Caco-2 (cell line): ENCODE results near the gene LEKR1. TPM values are rescaled to one million over a fixed set of nuclear protein-coding genes. Genes with fewer than 3 reads are reported as not detected.

Experiments
- BruUV-seq: library from RNA; stranded (reverse); fragments of 400-500 nt; replicated peaks from 2 replicates; lab custom pipeline; 2021; lab: Mats Ljungman, UMichigan
- CTCF ChIA-PET: fragments of 300-600 bp; sonication (Branson Sonifier 250); formaldehyde crosslinking; loops from one replicate; lab custom pipeline; 2022; ENCODE audit warnings: antibody characterized with exemption; lab: Charles Lee
- POLR2A ChIA-PET: fragments of 300-600 bp; sonication (Branson Sonifier 250); formaldehyde crosslinking; loops from one replicate; lab custom pipeline; 2022; ENCODE audit warnings: antibody characterized with exemption; lab: Charles Lee
- DNase-seq, 2 experiments: peaks; one replicate each; pipeline versions ENCODE4 v3.0.0 to v3.0.0-alpha.2; 2020 to 2022
- H3K27me3 ChIP-seq: replicated peaks from 2 replicates; pipeline ENCODE4 v1.6.0; 2011; ENCODE audit warnings: low read length; ENCODE audit not compliant: control insufficient read depth, insufficient read depth
- H3K36me3 ChIP-seq: 2 replicates; pipeline ENCODE4 v1.5.1; 2011; ENCODE audit warnings: low read length; ENCODE audit not compliant: control insufficient read depth, insufficient read depth
- H3K4me1 ChIP-seq: fragments of 250-450 bp; sonication (Bioruptor Pico); 2 replicates; pipeline ENCODE4 v1.5.1; 2020; ENCODE audit warnings: mild to moderate bottlenecking
- H3K4me3 ChIP-seq: 2 replicates; pipeline ENCODE4 v1.5.1; 2011; ENCODE audit warnings: low read depth, mild to moderate bottlenecking, control low read depth, low read length
- H3K9me3 ChIP-seq: fragments of 250-450 bp; sonication (Bioruptor Pico); 2 replicates; pipeline ENCODE4 v1.5.1; 2020; ENCODE audit warnings: mild to moderate bottlenecking, moderate library complexity
- H3K27ac Mint-ChIP-seq: one replicate; pipeline ENCODE4 v1.8.0; 2022; ENCODE audit warnings: mixed read lengths; ENCODE audit not compliant: unreplicated experiment
- H3K27me3 Mint-ChIP-seq: one replicate; pipeline ENCODE4 v1.8.0; 2022; ENCODE audit warnings: mixed read lengths; ENCODE audit not compliant: insufficient read depth, unreplicated experiment
- H3K36me3 Mint-ChIP-seq: one replicate; pipeline ENCODE4 v1.8.0; 2022; ENCODE audit warnings: mild to moderate bottlenecking, mixed read lengths; ENCODE audit not compliant: insufficient read depth, unreplicated experiment
- H3K4me1 Mint-ChIP-seq: one replicate; pipeline ENCODE4 v1.8.0; 2022; ENCODE audit warnings: low read depth, mixed read lengths; ENCODE audit not compliant: unreplicated experiment
- H3K4me3 Mint-ChIP-seq: one replicate; pipeline ENCODE4 v1.8.0; 2022; ENCODE audit warnings: mild to moderate bottlenecking, moderate library complexity, mixed read lengths; ENCODE audit not compliant: unreplicated experiment
- H3K9me3 Mint-ChIP-seq: one replicate; pipeline ENCODE4 v1.8.0; 2022; ENCODE audit warnings: mixed read lengths; ENCODE audit not compliant: unreplicated experiment
- CTCF ChIP-seq, 2 experiments: fragments of 200-600 bp in 1 of 2; IDR thresholded peaks; 1 replicate in 1 of 2; 2 replicates in 1 of 2; pipeline versions ENCODE4 v1.5.1 to v1.8.0; 2011 to 2022; ENCODE audit warnings: antibody characterized with exemption in 1 of 2, control low read depth in 1 of 2, inconsistent platforms in 1 of 2, low read depth in 1 of 2, low read length in 1 of 2, mild to moderate bottlenecking in 1 of 2, moderate library complexity in 1 of 2; ENCODE audit not compliant: insufficient read depth in 1 of 2, severe bottlenecking in 1 of 2, unreplicated experiment in 1 of 2
- intact Hi-C: fragments of 100-400 bp; cut with micrococcal nuclease; formaldehyde crosslinking; loops from one replicate; pipeline ENCODE4 v1.10.0; 2022; ENCODE audit not compliant: unreplicated experiment
- total RNA-seq: library from RNA; stranded (reverse); gene quantifications from 2 replicates; pipeline ENCODE4 v1.2.3, GENCODE V29; 2022

Gene LEKR1
- total RNA-seq, 1 experiment from 2014 or later: 1.6 TPM

GRCh38 chr3:156885761-156886160 is 59.6 kb downstream of the LEKR1 start:
- intact Hi-C loops: no loop called here
- no peak for TF ChIP-seq CTCF (IDR thresholded peaks at IDR 0.05; ENCODE audit: insufficient read depth in 1 of 2, low read depth in 1 of 2, low read length in 1 of 2, severe bottlenecking in 1 of 2, unreplicated experiment in 1 of 2)
- no peaks in the 10 kb centered on the region for H3K36me3 ChIP-seq
- H3K27ac Mint-ChIP-seq: no peak overlapping the region
- no peaks in the 10 kb centered on the region for H3K4me1 Mint-ChIP-seq
- H3K9me3 ChIP-seq: no peaks in the 10 kb centered on the region
- no peaks in the 10 kb centered on the region for H3K4me1 ChIP-seq
- CTCF ChIA-PET: no interaction called here
- H3K4me3 Mint-ChIP-seq: no peak overlapping the region
- no peaks in the 10 kb centered on the region for H3K27me3 ChIP-seq
- no peaks in the 10 kb centered on the region for H3K36me3 Mint-ChIP-seq
- H3K9me3 Mint-ChIP-seq: peaks cover 28% of the 10 kb centered on the region
- no peak overlapping the region for H3K4me3 ChIP-seq
- no peaks in the 10 kb centered on the region for H3K27me3 Mint-ChIP-seq
- BruUV-seq: no TSS peak
- DNase-seq: no peak
- POLR2A ChIA-PET: no interaction called here

GRCh38 chr3:156888176-156888575 is 62.0 kb downstream of the LEKR1 start:
- Mint-ChIP-seq H3K36me3 (no peaks in the 10 kb centered on the region), H3K9me3 (peaks cover 24% of the 10 kb centered on the region), H3K27ac (no peak overlapping the region), H3K4me1 (no peaks in the 10 kb centered on the region), H3K4me3 (no peak overlapping the region), H3K27me3 (no peaks in the 10 kb centered on the region)
- intact Hi-C loops: loop anchor here (2.0 kb wide), 1 partner anchor 243 kb away; no protein-coding TSS in a partner anchor
- Histone ChIP-seq H3K27me3 (no peaks in the 10 kb centered on the region), H3K4me1 (no peaks in the 10 kb centered on the region), H3K4me3 (no peak overlapping the region), H3K36me3 (no peaks in the 10 kb centered on the region), H3K9me3 (no peaks in the 10 kb centered on the region)
- no TSS peak for BruUV-seq
- POLR2A ChIA-PET: no interaction called here
- no peak for TF ChIP-seq CTCF (IDR thresholded peaks at IDR 0.05; ENCODE audit: insufficient read depth in 1 of 2, low read depth in 1 of 2, low read length in 1 of 2, severe bottlenecking in 1 of 2, unreplicated experiment in 1 of 2)
- CTCF ChIA-PET: no interaction called here
- DNase-seq: no peak

- TF ChIP-seq CTCF (IDR thresholded peaks at IDR 0.05; ENCODE audit: insufficient read depth in 1 of 2, low read depth in 1 of 2, low read length in 1 of 2, severe bottlenecking in 1 of 2, unreplicated experiment in 1 of 2): no peak
- BruUV-seq: no TSS peak
- Histone ChIP-seq H3K4me3 (no peak overlapping the region), H3K9me3 (no peaks in the 10 kb centered on the region), H3K36me3 (no peaks in the 10 kb centered on the region), H3K4me1 (no peaks in the 10 kb centered on the region), H3K27me3 (no peaks in the 10 kb centered on the region)
- no peak for DNase-seq
- Mint-ChIP-seq H3K9me3 (peaks cover 22% of the 10 kb centered on the region), H3K36me3 (no peaks in the 10 kb centered on the region), H3K27ac (no peak overlapping the region), H3K4me1 (no peaks in the 10 kb centered on the region), H3K4me3 (no peak overlapping the region), H3K27me3 (no peaks in the 10 kb centered on the region)
- POLR2A ChIA-PET: no interaction called here
- intact Hi-C loops: loop anchor here (2.0 kb wide), 1 partner anchor 242 kb away; no protein-coding TSS in a partner anchor
- CTCF ChIA-PET: interaction anchor here (0.7 kb wide), 1 partner anchor 150 kb away, joined by 3 read pairs; no protein-coding TSS in a partner anchor
Measured at GRCh38 chr3:156888576-156888975, 62.4 kb downstream of the LEKR1 start.
